Keratinocyte (primary cell): ENCODE results near the gene PCARE. TPM values are rescaled to one million over a fixed set of nuclear protein-coding genes. Genes with fewer than 3 reads are reported as not detected.

Experiments
- DNase-seq: peaks from one replicate; pipeline ENCODE4 v3.0.0-alpha.2; 2011; ENCODE audit warnings: low read depth, missing footprints, low spot score
- FAIRE-seq: peaks from 2 replicates; lab custom pipeline; 2011; peaks lifted over from hg19 to GRCh38; lab: Jason Lieb, UNC
- H2AFZ ChIP-seq: 2 replicates; pipeline ENCODE4 v1.6.0; 2012; ENCODE audit warnings: low read length, control low read depth, inconsistent platforms; ENCODE audit not compliant: control insufficient read depth
- H3K27ac ChIP-seq: 2 replicates; pipeline ENCODE4 v1.5.1; 2011; ENCODE audit warnings: low read length; ENCODE audit not compliant: control insufficient read depth, insufficient read depth
- H3K27me3 ChIP-seq: 3 replicates; pipeline ENCODE4 v1.6.0; 2011; ENCODE audit warnings: low read length; ENCODE audit not compliant: control insufficient read depth, insufficient read depth; ENCODE audit errors: extremely low read depth
- H3K36me3 ChIP-seq, 2 experiments: 2 replicates in 1 of 2; 3 replicates in 1 of 2; pipeline ENCODE4 v1.5.1; 2011; ENCODE audit warnings: low read length in 2 of 2, mild to moderate bottlenecking in 1 of 2; ENCODE audit not compliant: control insufficient read depth in 2 of 2, insufficient read depth in 2 of 2; ENCODE audit errors: extremely low read depth in 1 of 2
- H3K4me1 ChIP-seq: 3 replicates; pipeline ENCODE4 v1.5.1; 2011; ENCODE audit warnings: low read length; ENCODE audit not compliant: control insufficient read depth, insufficient read depth; ENCODE audit errors: extremely low read depth
- H3K4me2 ChIP-seq: 3 replicates; pipeline ENCODE4 v1.6.0; 2011; ENCODE audit warnings: low read depth, low read length; ENCODE audit not compliant: control insufficient read depth, insufficient read depth; ENCODE audit errors: extremely low read depth
- H3K4me3 ChIP-seq, 3 experiments: fragments of 200-600 bp in 1 of 3; sonication (generic) in 1 of 3; 2 replicates in 2 of 3; 3 replicates in 1 of 3; pipeline ENCODE4 v1.5.1; 2011 to 2016; ENCODE audit warnings: low read length in 3 of 3, mild to moderate bottlenecking in 3 of 3, control low read depth in 2 of 3, inconsistent platforms in 1 of 3, low read depth in 1 of 3, mixed read lengths in 1 of 3, mixed run types in 1 of 3, moderate library complexity in 1 of 3; ENCODE audit not compliant: control insufficient read depth in 2 of 3, insufficient read depth in 2 of 3; ENCODE audit errors: extremely low read depth in 1 of 3
- H3K79me2 ChIP-seq: 2 replicates; pipeline ENCODE4 v1.6.0; 2012; ENCODE audit warnings: low read length; ENCODE audit not compliant: control insufficient read depth, insufficient read depth
- H3K9ac ChIP-seq: 3 replicates; pipeline ENCODE4 v1.6.0; 2011; ENCODE audit warnings: low read length; ENCODE audit not compliant: control insufficient read depth, insufficient read depth; ENCODE audit errors: extremely low read depth
- H3K9me1 ChIP-seq: 3 replicates; pipeline ENCODE4 v1.6.0; 2011; ENCODE audit warnings: low read length; ENCODE audit not compliant: control insufficient read depth, insufficient read depth; ENCODE audit errors: extremely low read depth
- H3K9me3 ChIP-seq: 2 replicates; pipeline ENCODE4 v1.5.1; 2012; ENCODE audit warnings: low read depth, low read length; ENCODE audit not compliant: control insufficient read depth
- H4K20me1 ChIP-seq: 3 replicates; pipeline ENCODE4 v1.6.0; 2011; ENCODE audit warnings: low read length; ENCODE audit not compliant: control insufficient read depth, insufficient read depth; ENCODE audit errors: extremely low read depth
- EZH2 ChIP-seq: IDR thresholded peaks from one replicate; pipeline ENCODE4 v1.6.1; 2012; ENCODE audit warnings: inconsistent platforms, mild to moderate bottlenecking, low read length, moderate library complexity
- dilution Hi-C: fragments of 300-500 bp; cut with MboI; formaldehyde crosslinking; loops from one replicate; pipeline ENCODE4 v1.7.0; 2020; ENCODE audit warnings: low sequenced_read_pairs; ENCODE audit not compliant: extremely low pct_ligation_motif_present
- polyA plus RNA-seq, 5 experiments: library from polyadenylated mRNA; depleted of rRNA in 3 of 5; stranded (reverse) in 3 of 5; stranded (forward) in 1 of 5; unstranded in 1 of 5; fragments of >200 nt; gene quantifications; 1 replicate in 1 of 5; 2 replicates in 3 of 5; 3 replicates in 1 of 5; pipeline versions ENCODE4 v1.2.1 to v1.2.3, GENCODE V29; 2011 to 2012; ENCODE audit warnings: missing spikeins in 2 of 5, low read depth in 1 of 5, low replicate concordance in 1 of 5
- TF ChIP-seq, protein P1 (sequence below), 3 experiments: IDR thresholded peaks in 1 of 3; conservative IDR thresholded peaks in 1 of 3; optimal IDR thresholded peaks in 1 of 3; 2 replicates in 2 of 3; 3 replicates in 1 of 3; pipeline versions ENCODE3 to v1.5.1; 2011; ENCODE audit warnings: low read length in 3 of 3, mild to moderate bottlenecking in 3 of 3, moderate library complexity in 2 of 3, control low read depth in 1 of 3, inconsistent platforms in 1 of 3; ENCODE audit not compliant: insufficient read depth in 2 of 3; ENCODE audit errors: extremely low read depth in 1 of 3

PCARE gene
- polyA plus RNA-seq, 1 donor (not counting 4 experiments of a cell fraction or from before 2014, with no cell fraction given) = not detected

DNA sequence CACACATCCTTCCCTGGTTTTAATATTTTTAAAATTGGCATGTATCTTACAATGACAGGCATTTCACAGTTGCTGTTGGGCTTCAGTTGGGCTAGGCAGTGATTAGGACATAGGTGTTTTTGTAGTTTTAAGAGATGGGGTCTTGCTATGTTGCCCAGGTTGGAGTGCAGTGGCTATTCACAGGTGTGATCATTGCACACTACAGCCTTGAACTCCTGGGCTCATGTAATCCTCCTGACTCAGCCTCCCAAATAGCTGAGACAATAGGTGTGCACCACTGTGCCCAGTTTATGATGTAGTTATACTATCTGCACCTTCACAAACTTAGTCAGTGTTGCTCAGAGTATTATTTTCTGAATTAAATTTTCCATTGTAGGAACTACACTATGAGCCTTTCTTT is 43.3 kb downstream of the PCARE start:
- no peak for DNase-seq
- H3K27me3 ChIP-seq = no peaks in the 10 kb centered on the region
- no peak overlapping the region for H3K27ac ChIP-seq
- H3K36me3 ChIP-seq = no peaks in the 10 kb centered on the region
- no peak overlapping the region for H3K9ac ChIP-seq
- H3K9me1 ChIP-seq = no peaks in the 10 kb centered on the region
- no peaks in the 10 kb centered on the region for H4K20me1 ChIP-seq
- H3K79me2 ChIP-seq = no peaks in the 10 kb centered on the region
- no peak overlapping the region for H3K4me2 ChIP-seq
- FAIRE-seq = no peak
- no peak overlapping the region for H3K4me3 ChIP-seq
- no peak overlapping the region for H2AFZ ChIP-seq
- no peaks in the 10 kb centered on the region for H3K9me3 ChIP-seq
- TF ChIP-seq EZH2 = no peak
- TF ChIP-seq, protein P1, sequence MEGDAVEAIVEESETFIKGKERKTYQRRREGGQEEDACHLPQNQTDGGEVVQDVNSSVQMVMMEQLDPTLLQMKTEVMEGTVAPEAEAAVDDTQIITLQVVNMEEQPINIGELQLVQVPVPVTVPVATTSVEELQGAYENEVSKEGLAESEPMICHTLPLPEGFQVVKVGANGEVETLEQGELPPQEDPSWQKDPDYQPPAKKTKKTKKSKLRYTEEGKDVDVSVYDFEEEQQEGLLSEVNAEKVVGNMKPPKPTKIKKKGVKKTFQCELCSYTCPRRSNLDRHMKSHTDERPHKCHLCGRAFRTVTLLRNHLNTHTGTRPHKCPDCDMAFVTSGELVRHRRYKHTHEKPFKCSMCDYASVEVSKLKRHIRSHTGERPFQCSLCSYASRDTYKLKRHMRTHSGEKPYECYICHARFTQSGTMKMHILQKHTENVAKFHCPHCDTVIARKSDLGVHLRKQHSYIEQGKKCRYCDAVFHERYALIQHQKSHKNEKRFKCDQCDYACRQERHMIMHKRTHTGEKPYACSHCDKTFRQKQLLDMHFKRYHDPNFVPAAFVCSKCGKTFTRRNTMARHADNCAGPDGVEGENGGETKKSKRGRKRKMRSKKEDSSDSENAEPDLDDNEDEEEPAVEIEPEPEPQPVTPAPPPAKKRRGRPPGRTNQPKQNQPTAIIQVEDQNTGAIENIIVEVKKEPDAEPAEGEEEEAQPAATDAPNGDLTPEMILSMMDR (optimal IDR thresholded peaks at IDR 0.05 in 1 of 3, IDR thresholded peaks at IDR 0.05 in 1 of 3, conservative IDR thresholded peaks at IDR 0.05 in 1 of 3; ENCODE audit: extremely low read depth in 1 of 3, insufficient read depth in 2 of 3, low read length in 3 of 3) = no peak
- peaks cover 13% of the 10 kb centered on the region for H3K4me1 ChIP-seq
- dilution Hi-C loops = no loop called here

DNA sequence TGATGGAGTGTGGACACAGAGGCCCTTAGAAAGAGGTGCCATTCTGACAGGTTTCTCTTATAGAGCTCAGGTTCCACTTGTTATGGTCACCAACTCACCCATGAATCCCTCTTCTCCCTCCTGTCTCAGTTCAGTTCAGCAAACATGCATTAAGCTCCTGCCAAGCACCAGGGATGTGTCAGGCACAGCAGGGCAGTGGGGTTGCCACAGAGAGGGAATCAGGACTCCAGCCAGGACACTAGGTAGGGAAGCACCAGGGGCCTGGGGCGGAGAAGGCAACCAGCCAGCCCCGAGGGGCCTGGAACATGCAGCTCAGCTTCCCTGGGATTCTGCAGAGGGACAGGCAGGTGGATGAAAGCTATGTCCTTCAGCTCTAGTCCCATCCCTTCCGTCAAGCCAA is 48.6 kb downstream of the PCARE start:
- no peak overlapping the region for H3K9ac ChIP-seq
- no peaks in the 10 kb centered on the region for H3K36me3 ChIP-seq
- TF ChIP-seq EZH2 = no peak
- TF ChIP-seq, protein P1 (optimal IDR thresholded peaks at IDR 0.05 in 1 of 3, IDR thresholded peaks at IDR 0.05 in 1 of 3, conservative IDR thresholded peaks at IDR 0.05 in 1 of 3; ENCODE audit: extremely low read depth in 1 of 3, insufficient read depth in 2 of 3, low read length in 3 of 3) = no peak
- H3K27ac ChIP-seq = no peak overlapping the region
- no peak for FAIRE-seq
- no peak overlapping the region for H3K4me2 ChIP-seq
- H2AFZ ChIP-seq = no peak overlapping the region
- H3K4me3 ChIP-seq = no peak overlapping the region
- H3K9me1 ChIP-seq = no peaks in the 10 kb centered on the region
- no peak for DNase-seq
- dilution Hi-C loops = no loop called here
- no peaks in the 10 kb centered on the region for H3K9me3 ChIP-seq
- H3K27me3 ChIP-seq = no peaks in the 10 kb centered on the region
- no peaks in the 10 kb centered on the region for H3K4me1 ChIP-seq
- H3K79me2 ChIP-seq = no peaks in the 10 kb centered on the region
- no peaks in the 10 kb centered on the region for H4K20me1 ChIP-seq
